ENCODE results near the gene HMCN2. TPM values are rescaled to one million over a fixed set of nuclear protein-coding genes. Genes with fewer than 3 reads are reported as not detected.

The HMCN2 gene
- total and polyA plus RNA-seq, 2 donors from 2014 or later: 0.99 to 8.6 TPM

GRCh38 chr9:130341128-130341527 is 75.6 kb downstream of the HMCN2 start:
- Histone ChIP-seq H3K27me3 (ENCODE audit: control insufficient read depth, insufficient read depth, low read length) (no peaks in the 10 kb centered on the region), H3K4me3 (ENCODE audit: low read length in 3 of 3) (no peak overlapping the region), H3K9me3 (ENCODE audit: control insufficient read depth in 2 of 3, insufficient read depth in 1 of 3, low read length in 3 of 3) (peaks cover 0 to 7% (median 0%) of the 10 kb centered on the region in 3 donors), H3K27ac (ENCODE audit: low read depth in 2 of 2, low read length in 2 of 2) (no peak overlapping the region), H3K36me3 (ENCODE audit: control insufficient read depth in 2 of 3, insufficient read depth in 3 of 3, low read length in 3 of 3) (no peaks in the 10 kb centered on the region), H3K9ac (ENCODE audit: low read length in 3 of 3) (no peak overlapping the region), H3K4me1 (ENCODE audit: control insufficient read depth in 2 of 3, insufficient read depth in 2 of 3, low read depth in 1 of 3, low read length in 3 of 3) (peaks cover 0 to 2% (median 0%) of the 10 kb centered on the region in 3 donors)
- FAIRE-seq: no peak
- DNase-seq: no peak
- intact Hi-C loops (cut with DNase I): no loop called here
- TF ChIP-seq, protein P1, sequence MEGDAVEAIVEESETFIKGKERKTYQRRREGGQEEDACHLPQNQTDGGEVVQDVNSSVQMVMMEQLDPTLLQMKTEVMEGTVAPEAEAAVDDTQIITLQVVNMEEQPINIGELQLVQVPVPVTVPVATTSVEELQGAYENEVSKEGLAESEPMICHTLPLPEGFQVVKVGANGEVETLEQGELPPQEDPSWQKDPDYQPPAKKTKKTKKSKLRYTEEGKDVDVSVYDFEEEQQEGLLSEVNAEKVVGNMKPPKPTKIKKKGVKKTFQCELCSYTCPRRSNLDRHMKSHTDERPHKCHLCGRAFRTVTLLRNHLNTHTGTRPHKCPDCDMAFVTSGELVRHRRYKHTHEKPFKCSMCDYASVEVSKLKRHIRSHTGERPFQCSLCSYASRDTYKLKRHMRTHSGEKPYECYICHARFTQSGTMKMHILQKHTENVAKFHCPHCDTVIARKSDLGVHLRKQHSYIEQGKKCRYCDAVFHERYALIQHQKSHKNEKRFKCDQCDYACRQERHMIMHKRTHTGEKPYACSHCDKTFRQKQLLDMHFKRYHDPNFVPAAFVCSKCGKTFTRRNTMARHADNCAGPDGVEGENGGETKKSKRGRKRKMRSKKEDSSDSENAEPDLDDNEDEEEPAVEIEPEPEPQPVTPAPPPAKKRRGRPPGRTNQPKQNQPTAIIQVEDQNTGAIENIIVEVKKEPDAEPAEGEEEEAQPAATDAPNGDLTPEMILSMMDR (IDR thresholded peaks at IDR 0.05; ENCODE audit: borderline replicate concordance, extremely low read depth, insufficient read depth): no peak

GRCh38 chr9:130341839-130342713 is 76.5 kb downstream of the HMCN2 start:
- TF ChIP-seq, protein P1 (IDR thresholded peaks at IDR 0.05; ENCODE audit: borderline replicate concordance, extremely low read depth, insufficient read depth): no peak
- H3K36me3 ChIP-seq (ENCODE audit: control insufficient read depth in 2 of 3, insufficient read depth in 3 of 3, low read length in 3 of 3): no peaks in the 10 kb centered on the region
- intact Hi-C loops (cut with DNase I): no loop called here
- no peak overlapping the region for H3K4me3 ChIP-seq (ENCODE audit: low read length in 3 of 3)
- peaks cover 0 to 2% (median 0%) of the 10 kb centered on the region in 3 donors for H3K4me1 ChIP-seq (ENCODE audit: control insufficient read depth in 2 of 3, insufficient read depth in 2 of 3, low read depth in 1 of 3, low read length in 3 of 3)
- no peaks in the 10 kb centered on the region for H3K27me3 ChIP-seq (ENCODE audit: control insufficient read depth, insufficient read depth, low read length)
- FAIRE-seq: no peak
- no peak overlapping the region for H3K27ac ChIP-seq (ENCODE audit: low read depth in 2 of 2, low read length in 2 of 2)
- no peak overlapping the region for H3K9ac ChIP-seq (ENCODE audit: low read length in 3 of 3)
- DNase-seq: peak in 1 of 5 donors; percentile 47
- H3K9me3 ChIP-seq (ENCODE audit: control insufficient read depth in 2 of 3, insufficient read depth in 1 of 3, low read length in 3 of 3): peaks cover 0 to 7% (median 0%) of the 10 kb centered on the region in 3 donors

- FAIRE-seq (no peak), DNase-seq (peak in 1 of 5 donors; percentile 52)
- Histone ChIP-seq H3K36me3 (ENCODE audit: control insufficient read depth in 2 of 3, insufficient read depth in 3 of 3, low read length in 3 of 3) (no peaks in the 10 kb centered on the region), H3K9me3 (ENCODE audit: control insufficient read depth in 2 of 3, insufficient read depth in 1 of 3, low read length in 3 of 3) (peaks cover 0 to 7% (median 0%) of the 10 kb centered on the region in 3 donors), H3K4me1 (ENCODE audit: control insufficient read depth in 2 of 3, insufficient read depth in 2 of 3, low read depth in 1 of 3, low read length in 3 of 3) (peaks cover 0 to 2% (median 0%) of the 10 kb centered on the region in 3 donors), H3K4me3 (ENCODE audit: low read length in 3 of 3) (no peak overlapping the region), H3K27ac (ENCODE audit: low read depth in 2 of 2, low read length in 2 of 2) (no peak overlapping the region), H3K27me3 (ENCODE audit: control insufficient read depth, insufficient read depth, low read length) (no peaks in the 10 kb centered on the region), H3K9ac (ENCODE audit: low read length in 3 of 3) (no peak overlapping the region)
- TF ChIP-seq, protein P1 (IDR thresholded peaks at IDR 0.05; ENCODE audit: borderline replicate concordance, extremely low read depth, insufficient read depth): no peak
- intact Hi-C loops (cut with DNase I): no loop called here
Measured at GRCh38 chr9:130342714-130343085, 77.1 kb downstream of the HMCN2 start.
